ENCODE results near the gene TRIM44. TPM values are rescaled to one million over a fixed set of nuclear protein-coding genes. Genes with fewer than 3 reads are reported as not detected.
"Not testable (repeated sequence)": the region's sequence is repeated elsewhere in the genome, so short reads cannot be mapped to it uniquely, and the experiment has no call there.

Gene TRIM44
- total RNA-seq, 2 experiments from 2014 or later, result 11.3 to 19.9 TPM

GRCh38 chr11:35667257-35667656 lies 4.7 kb downstream of the TRIM44 start:
- ChIA-PET CTCF (ENCODE audit: unreplicated experiment) (no interaction called here), POLR2A (no interaction called here)
- no peak overlapping the region for H3K4me2 ChIP-seq (ENCODE audit: low read length)
- no peak for DNase-seq (ENCODE audit: low spot score)
- H2AFZ ChIP-seq (ENCODE audit: low read length), result no peak overlapping the region
- no peak for TF ChIP-seq EZH2phosphoT487 (IDR thresholded peaks at IDR 0.05; ENCODE audit: borderline replicate concordance, low read depth, low read length)
- TF ChIP-seq, protein P1, sequence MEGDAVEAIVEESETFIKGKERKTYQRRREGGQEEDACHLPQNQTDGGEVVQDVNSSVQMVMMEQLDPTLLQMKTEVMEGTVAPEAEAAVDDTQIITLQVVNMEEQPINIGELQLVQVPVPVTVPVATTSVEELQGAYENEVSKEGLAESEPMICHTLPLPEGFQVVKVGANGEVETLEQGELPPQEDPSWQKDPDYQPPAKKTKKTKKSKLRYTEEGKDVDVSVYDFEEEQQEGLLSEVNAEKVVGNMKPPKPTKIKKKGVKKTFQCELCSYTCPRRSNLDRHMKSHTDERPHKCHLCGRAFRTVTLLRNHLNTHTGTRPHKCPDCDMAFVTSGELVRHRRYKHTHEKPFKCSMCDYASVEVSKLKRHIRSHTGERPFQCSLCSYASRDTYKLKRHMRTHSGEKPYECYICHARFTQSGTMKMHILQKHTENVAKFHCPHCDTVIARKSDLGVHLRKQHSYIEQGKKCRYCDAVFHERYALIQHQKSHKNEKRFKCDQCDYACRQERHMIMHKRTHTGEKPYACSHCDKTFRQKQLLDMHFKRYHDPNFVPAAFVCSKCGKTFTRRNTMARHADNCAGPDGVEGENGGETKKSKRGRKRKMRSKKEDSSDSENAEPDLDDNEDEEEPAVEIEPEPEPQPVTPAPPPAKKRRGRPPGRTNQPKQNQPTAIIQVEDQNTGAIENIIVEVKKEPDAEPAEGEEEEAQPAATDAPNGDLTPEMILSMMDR (conservative IDR thresholded peaks at IDR 0.05; ENCODE audit: low read length), result no peak
- H4K20me1 ChIP-seq (ENCODE audit: insufficient read depth, low read length), result no peaks in the 10 kb centered on the region
- no peaks in the 10 kb centered on the region; the same call in 1 of the 2 replicates for H3K36me3 ChIP-seq (ENCODE audit: insufficient read depth, low read length)
- H3K79me2 ChIP-seq (ENCODE audit: insufficient read depth, low read depth, low read length), result no peaks in the 10 kb centered on the region; the same call in 1 of the 2 replicates
- intact Hi-C loops (cut with micrococcal nuclease; ENCODE audit: unreplicated experiment), result no loop called here
- no peak overlapping the region for H3K4me3 ChIP-seq (ENCODE audit: low read depth, low read length, poor library complexity, severe bottlenecking)
- H3K9me3 ChIP-seq (ENCODE audit: low read length), result peaks cover 19% of the 10 kb centered on the region; the same call in 1 of the 2 replicates
- BruUV-seq (replicated peaks), result no TSS peak
- no peaks in the 10 kb centered on the region for H3K9me2 ChIP-seq (ENCODE audit: insufficient read depth, low read length)
- H3K4me1 ChIP-seq (ENCODE audit: insufficient read depth, low read length, poor library complexity, severe bottlenecking), result peaks cover 6% of the 10 kb centered on the region
- no peak overlapping the region for H3K27ac ChIP-seq (ENCODE audit: low read depth, low read length, poor library complexity, severe bottlenecking)

GRCh38 chr11:35668350-35668749 lies 5.8 kb downstream of the TRIM44 start:
- H3K79me2 ChIP-seq (ENCODE audit: insufficient read depth, low read depth, low read length); H3K4me1 ChIP-seq (ENCODE audit: insufficient read depth, low read length, poor library complexity, severe bottlenecking); H3K36me3 ChIP-seq (ENCODE audit: insufficient read depth, low read length); BruUV-seq (replicated peaks); H3K4me2 ChIP-seq (ENCODE audit: low read length); CTCF ChIA-PET (ENCODE audit: unreplicated experiment); H3K4me3 ChIP-seq (ENCODE audit: low read depth, low read length, poor library complexity, severe bottlenecking); H3K9me2 ChIP-seq (ENCODE audit: insufficient read depth, low read length); DNase-seq (ENCODE audit: low spot score); H2AFZ ChIP-seq (ENCODE audit: low read length); H4K20me1 ChIP-seq (ENCODE audit: insufficient read depth, low read length); intact Hi-C loops (cut with micrococcal nuclease; ENCODE audit: unreplicated experiment); H3K27ac ChIP-seq (ENCODE audit: low read depth, low read length, poor library complexity, severe bottlenecking): not testable (repeated sequence)
- POLR2A ChIA-PET, result interaction anchor here (1.5 kb wide), 1 partner anchor 9 kb away, joined by 4 read pairs; no protein-coding TSS in a partner anchor
- peaks cover 19% of the 10 kb centered on the region; the same call in 1 of the 2 replicates for H3K9me3 ChIP-seq (ENCODE audit: low read length)

DNA sequence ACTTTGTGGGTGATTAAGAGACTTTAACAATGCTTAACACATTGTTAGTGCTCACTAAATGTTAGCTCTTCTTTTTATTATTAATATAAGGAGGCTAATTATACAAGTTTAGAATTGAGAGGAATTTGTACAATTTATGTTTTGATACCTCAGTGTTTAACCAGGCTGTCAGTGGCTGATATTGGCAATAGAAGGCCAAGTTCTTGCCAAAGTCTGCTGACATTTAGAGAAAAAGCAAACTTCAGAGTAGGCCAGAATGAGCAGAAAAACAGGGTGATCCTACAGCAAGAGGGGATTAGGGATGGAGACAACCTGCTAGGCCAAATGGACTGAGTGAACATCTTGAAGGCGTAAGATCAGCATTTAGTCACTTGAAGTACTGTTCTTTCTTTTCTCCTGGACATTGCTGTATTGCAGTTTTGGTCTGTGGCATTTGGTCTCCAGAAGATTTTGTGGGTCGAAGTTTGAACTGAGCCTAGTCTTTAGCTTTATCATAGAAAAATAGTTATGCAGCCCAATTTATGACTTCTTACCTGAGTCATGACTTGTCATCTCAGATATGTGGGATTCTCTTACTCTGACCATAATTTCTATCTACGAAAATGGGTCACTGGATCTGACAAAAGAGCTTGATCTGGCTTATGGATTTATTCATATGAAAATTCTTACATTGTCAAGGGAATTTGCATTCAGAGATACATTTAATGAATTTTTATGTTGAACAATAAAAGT lies 9.0 kb downstream of the TRIM44 start:
- DNase-seq (ENCODE audit: low spot score), result no peak
- ChIA-PET POLR2A (no interaction called here), CTCF (ENCODE audit: unreplicated experiment) (no interaction called here)
- no peaks in the 10 kb centered on the region for H4K20me1 ChIP-seq (ENCODE audit: insufficient read depth, low read length)
- 0 out of 2 replicates have a peak, but pooled peaks cover 5% of the 10 kb centered on the region for H3K9me3 ChIP-seq (ENCODE audit: low read length)
- peaks cover 10% of the 10 kb centered on the region for H3K4me1 ChIP-seq (ENCODE audit: insufficient read depth, low read length, poor library complexity, severe bottlenecking)
- H3K4me2 ChIP-seq (ENCODE audit: low read length), result no peak overlapping the region
- no peak for TF ChIP-seq EZH2phosphoT487 (IDR thresholded peaks at IDR 0.05; ENCODE audit: borderline replicate concordance, low read depth, low read length)
- H3K27ac ChIP-seq (ENCODE audit: low read depth, low read length, poor library complexity, severe bottlenecking), result no peak overlapping the region
- no peak overlapping the region for H2AFZ ChIP-seq (ENCODE audit: low read length)
- peaks cover under 1% of the 10 kb centered on the region; the same call in 1 of the 2 replicates for H3K79me2 ChIP-seq (ENCODE audit: insufficient read depth, low read depth, low read length)
- no peaks in the 10 kb centered on the region for H3K36me3 ChIP-seq (ENCODE audit: insufficient read depth, low read length)
- no peaks in the 10 kb centered on the region for H3K9me2 ChIP-seq (ENCODE audit: insufficient read depth, low read length)
- no peak overlapping the region for H3K4me3 ChIP-seq (ENCODE audit: low read depth, low read length, poor library complexity, severe bottlenecking)
- intact Hi-C loops (cut with micrococcal nuclease; ENCODE audit: unreplicated experiment), result no loop called here
- no TSS peak for BruUV-seq (replicated peaks)
